Liver (tissue), 9 donors: ENCODE data around the gene FPR3. TPM values are rescaled to one million over a fixed set of nuclear protein-coding genes. Genes with fewer than 3 reads are reported as not detected.
A peak's percentile ranks its signal among the peaks of the same experiment; 100 is the strongest.

Experiments
- DNase-seq: peaks from one replicate; pipeline ENCODE4 v3.0.0-alpha.2; 2017; ENCODE audit warnings: low spot score
- H3K27ac ChIP-seq, 2 donors: one replicate each; pipeline ENCODE4 v1.7.0; 2013; ENCODE audit warnings: inconsistent platforms in 2 of 2, low read length in 2 of 2, control low read depth in 1 of 2, low read depth in 1 of 2, mild to moderate bottlenecking in 1 of 2
- H3K27me3 ChIP-seq, 4 donors: one replicate each; pipeline versions ENCODE4 v1.6.1 to v1.7.0; 2013; ENCODE audit warnings: low read length in 3 of 4, inconsistent platforms in 1 of 4, mild to moderate bottlenecking in 1 of 4, moderate library complexity in 1 of 4; ENCODE audit not compliant: control insufficient read depth in 4 of 4, insufficient read depth in 4 of 4
- H3K36me3 ChIP-seq, 4 donors: one replicate each; pipeline versions ENCODE4 v1.6.1 to v1.7.0; 2013; ENCODE audit warnings: low read length in 3 of 4, mild to moderate bottlenecking in 3 of 4, low read depth in 1 of 4, moderate library complexity in 1 of 4; ENCODE audit not compliant: control insufficient read depth in 4 of 4, insufficient read depth in 3 of 4
- H3K4me1 ChIP-seq, 4 donors: one replicate each; pipeline versions ENCODE4 v1.6.1 to v1.7.0; 2013; ENCODE audit warnings: low read length in 3 of 4, mild to moderate bottlenecking in 3 of 4, moderate library complexity in 1 of 4; ENCODE audit not compliant: control insufficient read depth in 4 of 4, insufficient read depth in 4 of 4
- H3K4me3 ChIP-seq, 3 donors: one replicate each; pipeline versions ENCODE4 v1.6.1 to v1.7.0; 2013; ENCODE audit warnings: low read length in 3 of 3, control low read depth in 1 of 3, low read depth in 1 of 3, mild to moderate bottlenecking in 1 of 3
- H3K9ac ChIP-seq, 2 donors: one replicate each; pipeline ENCODE4 v1.7.0; 2013; ENCODE audit warnings: low read length in 2 of 2, mild to moderate bottlenecking in 2 of 2, moderate library complexity in 2 of 2, control low read depth in 1 of 2, low read depth in 1 of 2
- H3K9me3 ChIP-seq, 4 donors: one replicate each; pipeline versions ENCODE4 v1.6.1 to v1.7.0; 2013; ENCODE audit warnings: low read length in 3 of 4; ENCODE audit not compliant: control insufficient read depth in 4 of 4
- ATF3 ChIP-seq: IDR thresholded peaks from 2 replicates; pipeline ENCODE4 v1.6.1; 2016; ENCODE audit warnings: antibody characterized with exemption
- CTCF ChIP-seq: fragments of 150-350 bp; IDR thresholded peaks from 2 replicates; pipeline ENCODE4 v1.5.1; 2017; ENCODE audit warnings: improper control_type of control experiment, low read depth, low read length; ENCODE audit not compliant: missing input control
- EGR1 ChIP-seq, 2 donors: IDR thresholded peaks; 2 replicates each; pipeline ENCODE4 v1.6.1; 2016 to 2018; ENCODE audit warnings: antibody characterized with exemption in 2 of 2, low read depth in 2 of 2
- FOXA1 ChIP-seq: IDR thresholded peaks from 2 replicates; pipeline ENCODE4 v1.6.1; 2016; ENCODE audit warnings: antibody characterized with exemption
- FOXA2 ChIP-seq: IDR thresholded peaks from 2 replicates; pipeline ENCODE4 v1.6.1; 2016; ENCODE audit warnings: antibody characterized with exemption
- GABPA ChIP-seq, 2 donors: IDR thresholded peaks in 1 of 2; conservative IDR thresholded peaks in 1 of 2; 2 replicates each; pipeline ENCODE4 v1.6.1; 2016; ENCODE audit warnings: antibody characterized with exemption in 2 of 2, mild to moderate bottlenecking in 1 of 2, moderate library complexity in 1 of 2
- HNF4A ChIP-seq, 2 donors: conservative IDR thresholded peaks; 2 replicates each; pipeline ENCODE4 v1.6.1; 2016; ENCODE audit warnings: antibody characterized with exemption in 2 of 2, mild to moderate bottlenecking in 2 of 2
- HNF4G ChIP-seq: IDR thresholded peaks from 2 replicates; pipeline ENCODE4 v1.6.1; 2016; ENCODE audit warnings: antibody characterized with exemption
- JUND ChIP-seq, 2 donors: IDR thresholded peaks; 2 replicates each; pipeline ENCODE4 v1.6.1; 2016; ENCODE audit warnings: antibody characterized with exemption in 2 of 2
- MAX ChIP-seq: IDR thresholded peaks from 2 replicates; pipeline ENCODE4 v1.6.1; 2016; ENCODE audit warnings: antibody characterized with exemption
- NR2F2 ChIP-seq: IDR thresholded peaks from 2 replicates; pipeline ENCODE4 v1.6.1; 2016; ENCODE audit warnings: antibody characterized with exemption
- REST ChIP-seq: IDR thresholded peaks from 2 replicates; pipeline ENCODE4 v1.6.1; 2016; ENCODE audit warnings: antibody characterized with exemption, mild to moderate bottlenecking
- RXRA ChIP-seq, 2 donors: IDR thresholded peaks; 2 replicates each; pipeline ENCODE4 v1.6.1; 2017 to 2018; ENCODE audit warnings: antibody characterized with exemption in 2 of 2, mild to moderate bottlenecking in 1 of 2
- SP1 ChIP-seq: IDR thresholded peaks from 2 replicates; pipeline ENCODE4 v1.6.1; 2018; ENCODE audit warnings: antibody characterized with exemption, mild to moderate bottlenecking
- TAF1 ChIP-seq: conservative IDR thresholded peaks from 2 replicates; pipeline ENCODE4 v1.6.1; 2016; ENCODE audit warnings: antibody characterized with exemption, mild to moderate bottlenecking
- YY1 ChIP-seq: IDR thresholded peaks from 2 replicates; pipeline ENCODE4 v1.6.1; 2016; ENCODE audit warnings: antibody characterized with exemption, mild to moderate bottlenecking
- WGBS: extraction: QIAGEN DNeasy Blood & Tissue Kit; methylation state at CpG from one replicate; pipeline ENCODE4 v1.1.7; 2013; 5-methylcytosine and 5-hydroxymethylcytosine counted together
- polyA plus RNA-seq, 2 donors: library from polyadenylated mRNA; stranded (reverse) in 1 of 2; unstranded in 1 of 2; fragments of 200-250 nt in 1 of 2; fragments of >200 nt in 1 of 2; fragmentation: Nextera tagmentation in 1 of 2; extraction: Ambion mirVana in 1 of 2; gene quantifications; one replicate each; pipeline versions ENCODE4 v1.2.1 to v1.2.3, GENCODE V29; 2013 to 2015
- total RNA-seq, 2 donors: library from RNA; depleted of rRNA; stranded (reverse); fragments of >200 nt; gene quantifications; one replicate each; pipeline ENCODE4 v1.2.3, GENCODE V29; 2014
- donor health status: healthy.
- donor health status: healthy.
- donor health status: healthy.
- donor health status: healthy.
- donor health status: healthy.

FPR3 gene
- total and polyA plus RNA-seq, 4 donors, result 1.0 to 7.8 (median 4.1) TPM

- no peak for TF ChIP-seq REST
- TF ChIP-seq JUND (IDR thresholded peaks at IDR 0.05), result no peak
- TF ChIP-seq CTCF, result no peak
- no peak for TF ChIP-seq MAX
- no peak for TF ChIP-seq RXRA (IDR thresholded peaks at IDR 0.05)
Measured at GRCh38 chr19:51765086-51765485, 29.9 kb upstream of the FPR3 start (continued).

DNA sequence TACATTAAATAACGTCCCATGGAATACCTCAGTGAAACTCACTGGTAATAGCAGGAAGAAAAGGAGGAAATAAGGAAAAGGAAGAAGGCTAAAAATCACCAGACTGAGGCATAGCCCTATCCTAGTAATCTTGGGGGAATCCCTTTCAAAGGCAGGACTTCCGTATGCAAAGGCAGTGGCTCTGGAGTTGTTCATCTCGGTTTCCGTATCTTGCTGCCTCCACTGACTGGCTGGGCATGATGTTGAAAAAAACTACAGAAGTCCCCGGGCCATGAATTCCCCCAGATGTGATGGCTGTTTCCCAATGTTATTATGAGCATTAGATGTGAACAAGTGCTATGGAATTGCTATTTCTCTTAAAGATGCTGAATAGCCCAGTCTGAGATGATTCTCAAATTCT is 28.5 kb upstream of the FPR3 start:
- no peak overlapping the region for H3K9ac ChIP-seq
- peaks cover 0 to 2% (median 0%) of the 10 kb centered on the region in 4 donors for H3K27me3 ChIP-seq
- no peak overlapping the region for H3K4me3 ChIP-seq
- no peaks in the 10 kb centered on the region for H3K36me3 ChIP-seq
- H3K4me1 ChIP-seq, result no peaks in the 10 kb centered on the region
- no peak overlapping the region for H3K27ac ChIP-seq
- H3K9me3 ChIP-seq, result peaks cover 0 to 5% (median under 1%) of the 10 kb centered on the region in 4 donors
- DNase-seq, result no peak
- TF ChIP-seq REST, result no peak
- TF ChIP-seq YY1, result no peak
- TF ChIP-seq GABPA (IDR thresholded peaks at IDR 0.05 in 1 of 2, conservative IDR thresholded peaks at IDR 0.05 in 1 of 2), result no peak
- TF ChIP-seq HNF4G, result no peak
- no peak for TF ChIP-seq JUND (IDR thresholded peaks at IDR 0.05)
- 65% methylated on average over 5 of the region's 5 CpGs for WGBS

DNA sequence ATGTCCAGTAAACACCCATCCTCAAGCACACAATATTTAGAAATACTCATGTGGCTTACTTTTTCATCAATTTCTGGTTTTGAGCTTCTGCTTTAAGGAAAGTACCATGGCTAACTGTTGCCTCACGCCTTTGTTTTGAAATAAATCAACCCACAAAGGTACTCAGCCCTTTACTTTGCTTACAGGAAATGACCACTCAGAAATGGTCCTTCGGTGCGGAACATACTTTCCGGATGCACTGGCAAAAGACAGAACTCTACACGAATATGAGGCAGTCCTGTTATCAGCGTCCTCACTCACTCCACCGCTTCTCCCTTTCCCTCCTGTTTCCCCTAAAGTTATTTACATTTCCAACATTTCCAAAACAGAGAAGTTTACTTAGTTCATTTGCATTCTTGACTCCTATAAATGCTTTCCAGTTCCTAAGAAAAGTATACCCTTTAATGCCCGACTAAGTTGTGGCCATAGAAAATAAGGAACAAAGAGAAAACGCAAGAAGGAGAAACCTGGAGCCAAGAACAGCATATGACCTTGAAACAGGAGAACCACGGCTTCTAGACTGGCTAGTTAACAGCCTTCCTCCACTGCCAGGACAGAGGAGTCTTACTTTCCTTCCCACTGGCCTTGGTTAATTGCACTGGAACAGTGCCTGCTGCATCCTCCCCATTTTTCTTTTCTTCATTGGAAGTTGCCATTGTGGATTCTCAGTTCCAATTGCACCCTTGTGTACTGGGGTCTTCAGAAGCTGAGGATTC is 23.4 kb upstream of the FPR3 start:
- no peak for DNase-seq
- WGBS, result 49% methylated on average over 10 of the region's 10 CpGs
- Histone ChIP-seq H3K27ac (peak overlapping the region; percentile 4 to 59), H3K27me3 (no peaks in the 10 kb centered on the region), H3K9ac (no peak overlapping the region), H3K9me3 (peaks cover 0 to 7% (median under 1%) of the 10 kb centered on the region in 4 donors), H3K4me1 (no peaks in the 10 kb centered on the region), H3K4me3 (no peak overlapping the region), H3K36me3 (no peaks in the 10 kb centered on the region)
- TF ChIP-seq GABPA (IDR thresholded peaks at IDR 0.05 in 1 of 2, conservative IDR thresholded peaks at IDR 0.05 in 1 of 2) (no peak), FOXA1 (no peak), SP1 (no peak), MAX (no peak), EGR1 (IDR thresholded peaks at IDR 0.05; ENCODE audit: low read depth in 2 of 2) (no peak), ATF3 (no peak), FOXA2 (no peak), RXRA (IDR thresholded peaks at IDR 0.05) (no peak), HNF4A (conservative IDR thresholded peaks at IDR 0.05) (no peak), CTCF (no peak), TAF1 (no peak), HNF4G (no peak), JUND (IDR thresholded peaks at IDR 0.05) (no peak), NR2F2 (no peak), YY1 (no peak)
